Memory B cell (primary cell): ENCODE results near the gene ICA1L.
"Not testable (repeated sequence)": the region's sequence is repeated elsewhere in the genome, so short reads cannot be mapped to it uniquely, and the experiment has no call there.

Experiments used
- ATAC-seq: fragments of 150-1000 bp; cut with Tn5 transposase; 2 replicates; pipeline ENCODE4 v1.10.0; 2021; ENCODE audit warnings: low read depth, mild to moderate bottlenecking, moderate library complexity
- DNase-seq, 2 donors: peaks; one replicate each; pipeline ENCODE4 v3.0.0; 2022; ENCODE audit warnings: low spot score in 2 of 2
- H3K27ac Mint-ChIP-seq: one replicate; pipeline ENCODE4 v1.8.0; 2022; ENCODE audit warnings: mild to moderate bottlenecking, moderate library complexity, mixed read lengths
- H3K27me3 Mint-ChIP-seq: one replicate; pipeline ENCODE4 v1.8.0; 2022; ENCODE audit warnings: mixed read lengths
- H3K36me3 Mint-ChIP-seq: one replicate; pipeline ENCODE4 v1.8.0; 2022; ENCODE audit warnings: mild to moderate bottlenecking, mixed read lengths
- H3K4me1 Mint-ChIP-seq: one replicate; pipeline ENCODE4 v1.8.0; 2022; ENCODE audit warnings: mixed read lengths
- H3K4me3 Mint-ChIP-seq: one replicate; pipeline ENCODE4 v1.8.0; 2022; ENCODE audit warnings: mild to moderate bottlenecking, moderate library complexity, mixed read lengths
- H3K9me3 Mint-ChIP-seq: one replicate; pipeline ENCODE4 v1.8.0; 2022; ENCODE audit warnings: mixed read lengths

The ICA1L gene

DNA sequence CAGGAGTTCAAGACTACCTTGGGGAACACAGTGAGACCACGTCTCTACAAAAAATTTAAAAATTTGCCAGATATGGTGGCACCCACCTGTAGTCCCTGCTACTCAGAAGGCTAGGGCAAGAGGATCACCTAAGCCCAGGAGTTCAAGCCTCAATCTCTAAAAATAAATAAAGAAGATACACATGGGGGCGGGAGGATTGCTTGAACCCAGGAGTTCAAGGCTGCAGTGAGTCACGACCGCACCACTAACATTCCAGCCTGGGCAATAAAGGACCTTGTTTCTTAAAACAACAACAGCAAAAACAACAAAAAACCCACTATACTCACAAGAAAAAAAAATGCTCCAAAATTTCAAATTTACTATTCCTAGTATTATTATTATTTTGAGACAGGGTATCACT is 10.0 kb upstream of the ICA1L start:
- H3K27me3 Mint-ChIP-seq, result no peaks in the 10 kb centered on the region
- no peak overlapping the region for H3K4me3 Mint-ChIP-seq
- no peaks in the 10 kb centered on the region for H3K9me3 Mint-ChIP-seq
- no peak overlapping the region for H3K27ac Mint-ChIP-seq
- H3K4me1 Mint-ChIP-seq, result no peaks in the 10 kb centered on the region
- peaks cover 15% of the 10 kb centered on the region for H3K36me3 Mint-ChIP-seq
- ATAC-seq (no peak), DNase-seq (no peak)

DNA sequence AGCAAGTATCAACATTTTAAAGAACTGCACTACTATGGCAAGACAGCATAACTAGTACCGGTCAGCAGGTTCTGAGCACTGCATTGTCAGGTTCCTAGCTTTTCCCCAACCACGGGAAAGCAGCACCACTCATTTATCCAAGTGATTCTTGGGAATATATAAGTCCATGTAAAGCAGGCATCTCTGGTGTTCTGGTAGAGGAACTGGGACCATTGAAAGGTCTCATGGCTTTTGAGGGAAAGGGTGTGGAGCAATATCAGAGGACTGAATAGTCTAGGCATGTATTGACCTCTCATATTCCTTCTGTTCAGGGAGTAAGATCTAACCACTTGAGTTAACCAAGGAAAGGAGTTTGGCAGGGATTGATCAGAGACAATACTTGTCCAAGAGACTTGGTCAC is 6.1 kb upstream of the ICA1L start:
- no peak for ATAC-seq
- Mint-ChIP-seq H3K9me3 (no peaks in the 10 kb centered on the region), H3K4me1 (peaks cover 2% of the 10 kb centered on the region), H3K4me3 (no peak overlapping the region), H3K36me3 (peaks cover 4% of the 10 kb centered on the region), H3K27me3 (no peaks in the 10 kb centered on the region), H3K27ac (no peak overlapping the region)
- DNase-seq, result no peak

DNA sequence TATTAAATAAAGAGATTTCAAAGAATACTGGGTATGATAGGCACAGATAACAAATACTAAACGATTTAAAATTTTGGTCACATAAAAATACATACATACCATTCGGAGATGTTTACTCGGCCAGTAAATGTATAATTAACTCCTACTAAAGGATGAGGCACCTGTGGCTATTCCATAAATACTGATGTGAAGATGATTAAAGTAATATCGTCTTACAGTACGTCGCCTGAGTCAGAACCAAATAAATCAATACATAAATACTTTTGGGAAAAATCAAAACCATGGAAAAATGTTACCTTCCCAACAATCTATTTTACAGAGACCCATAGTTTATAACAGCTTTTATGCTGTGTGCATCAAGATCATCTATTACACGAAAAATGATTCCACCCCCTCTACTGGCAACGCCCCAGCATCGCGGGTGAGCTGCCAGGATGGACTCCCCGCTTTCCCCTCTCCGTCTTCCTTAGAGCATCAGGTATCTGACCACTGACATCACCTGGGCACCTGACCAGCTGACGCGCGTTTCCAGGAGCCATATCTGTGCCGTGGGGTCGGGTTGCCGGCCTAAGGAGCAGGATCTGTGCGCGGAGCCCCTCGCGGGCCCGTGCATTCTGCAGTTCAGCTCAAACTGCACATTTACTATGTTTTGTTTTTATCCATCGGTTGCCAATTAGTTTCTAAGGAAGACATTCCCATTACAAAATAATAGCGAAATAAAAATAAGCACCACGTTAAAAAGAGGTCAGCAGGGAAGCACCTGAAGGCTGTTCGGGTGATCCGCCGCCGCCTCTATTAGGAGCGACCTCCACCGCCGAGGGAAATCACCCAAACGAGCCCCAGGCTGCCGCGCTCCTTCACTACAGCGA is 901 bp downstream of the ICA1L start:
- ATAC-seq (peak; percentile 85), DNase-seq (peak; percentile 52 to 56)
- H3K4me1 Mint-ChIP-seq, result peaks cover 5% of the 10 kb centered on the region
- H3K27ac Mint-ChIP-seq, result peak overlapping the region; percentile 73
- H3K9me3 Mint-ChIP-seq, result no peaks in the 10 kb centered on the region
- H3K4me3 Mint-ChIP-seq, result peak overlapping the region; percentile 88
- no peaks in the 10 kb centered on the region for H3K27me3 Mint-ChIP-seq
- no peaks in the 10 kb centered on the region for H3K36me3 Mint-ChIP-seq

DNA sequence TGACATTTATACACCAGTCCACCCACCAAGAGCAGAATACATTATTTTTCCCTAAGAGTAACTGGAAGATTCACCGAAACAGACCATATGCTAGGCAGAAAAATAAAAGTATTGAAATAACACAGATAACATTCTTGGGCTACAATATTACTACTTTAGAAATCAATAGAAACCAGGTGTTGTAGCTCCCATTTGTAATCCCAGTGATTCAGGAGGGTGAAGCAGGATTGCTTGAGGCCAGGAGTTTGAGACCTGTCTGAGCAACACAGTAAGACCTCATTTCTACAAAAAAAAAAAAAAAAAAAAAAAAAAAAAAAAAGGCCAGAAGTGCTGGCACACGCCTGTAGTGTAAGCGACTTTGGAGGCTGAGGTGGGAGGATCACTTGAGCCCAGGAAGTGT is 9.6 kb downstream of the ICA1L start:
- Mint-ChIP-seq H3K27ac (no peak overlapping the region), H3K4me1 (no peaks in the 10 kb centered on the region), H3K4me3 (no peak overlapping the region), H3K27me3 (no peaks in the 10 kb centered on the region), H3K36me3 (no peaks in the 10 kb centered on the region), H3K9me3 (no peaks in the 10 kb centered on the region)
- ATAC-seq (no peak), DNase-seq (no peak)

DNA sequence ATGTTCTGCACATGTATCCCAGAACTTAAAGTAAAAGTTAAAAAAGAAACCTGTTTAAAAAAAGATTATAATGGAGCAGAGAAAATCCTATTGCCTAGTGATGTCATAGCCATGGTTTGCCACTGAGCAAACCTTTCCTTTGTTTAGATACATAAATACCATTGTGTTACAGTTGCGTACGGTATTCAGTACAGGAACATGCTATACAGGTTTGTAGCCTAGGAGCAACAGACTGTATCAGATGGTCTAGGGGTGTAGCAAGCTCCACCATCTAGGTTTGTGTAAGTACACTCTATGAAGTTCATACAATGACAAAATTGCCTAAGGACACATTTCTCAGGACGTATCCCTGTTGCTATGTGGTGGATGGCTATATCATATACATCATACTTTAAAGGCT is 13.0 kb downstream of the ICA1L start:
- no peak for DNase-seq
- Mint-ChIP-seq H3K4me1 (no peaks in the 10 kb centered on the region), H3K36me3 (peaks cover 2% of the 10 kb centered on the region), H3K9me3 (no peaks in the 10 kb centered on the region), H3K4me3 (no peak overlapping the region), H3K27ac (no peak overlapping the region), H3K27me3 (no peaks in the 10 kb centered on the region)
- ATAC-seq, result no peak

DNA sequence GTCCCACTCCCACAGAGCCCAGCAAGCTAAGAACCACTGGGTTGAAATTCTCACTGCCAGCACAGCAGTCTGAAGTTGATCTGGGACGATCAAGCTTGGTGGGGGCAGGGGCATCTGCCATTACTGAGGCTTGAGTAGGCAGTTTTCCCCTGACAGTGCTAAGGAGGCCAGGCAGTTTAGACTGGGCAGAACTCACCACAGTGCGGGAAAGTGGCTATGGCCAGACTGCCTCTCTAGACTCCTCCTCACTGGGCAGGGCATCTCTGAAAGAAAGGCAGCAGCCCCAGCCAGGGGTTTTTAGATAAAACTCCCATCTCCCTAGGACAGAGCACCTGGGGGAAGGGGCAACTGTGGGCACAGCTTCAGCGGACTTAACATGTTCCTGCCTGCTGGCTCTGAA is 22.2 kb downstream of the ICA1L start:
- H3K9me3 Mint-ChIP-seq, H3K4me1 Mint-ChIP-seq, H3K4me3 Mint-ChIP-seq, ATAC-seq, H3K27ac Mint-ChIP-seq, H3K36me3 Mint-ChIP-seq, DNase-seq, H3K27me3 Mint-ChIP-seq: not testable (repeated sequence)

DNA sequence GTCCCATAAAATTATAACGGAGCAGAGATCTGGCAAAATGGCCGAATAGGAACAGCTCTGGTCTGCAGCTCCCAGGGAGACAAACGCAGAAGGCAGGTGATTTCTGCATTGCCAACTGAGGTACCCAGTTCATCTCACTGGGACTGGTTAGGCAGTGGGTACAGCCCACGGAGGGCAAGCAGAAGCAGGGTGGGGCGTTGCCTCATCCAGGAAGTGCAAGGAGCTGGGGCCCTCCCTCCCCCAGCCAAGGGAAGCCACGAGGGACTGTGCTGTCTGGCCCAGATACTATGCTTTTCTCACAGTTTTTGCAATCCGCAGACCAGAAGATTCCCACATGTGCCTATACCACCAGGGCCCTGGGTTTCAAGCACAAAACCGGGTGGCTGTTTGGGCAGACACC is 22.8 kb downstream of the ICA1L start:
- H3K4me3 Mint-ChIP-seq, result peak overlapping the region; percentile 58
- H3K27me3 Mint-ChIP-seq, result no peaks in the 10 kb centered on the region
- H3K9me3 Mint-ChIP-seq, result no peaks in the 10 kb centered on the region
- peaks cover 6% of the 10 kb centered on the region for H3K4me1 Mint-ChIP-seq
- H3K27ac Mint-ChIP-seq, result no peak overlapping the region
- ATAC-seq (peak; percentile 50), DNase-seq (no peak)
- H3K36me3 Mint-ChIP-seq, result peaks cover 2% of the 10 kb centered on the region

DNA sequence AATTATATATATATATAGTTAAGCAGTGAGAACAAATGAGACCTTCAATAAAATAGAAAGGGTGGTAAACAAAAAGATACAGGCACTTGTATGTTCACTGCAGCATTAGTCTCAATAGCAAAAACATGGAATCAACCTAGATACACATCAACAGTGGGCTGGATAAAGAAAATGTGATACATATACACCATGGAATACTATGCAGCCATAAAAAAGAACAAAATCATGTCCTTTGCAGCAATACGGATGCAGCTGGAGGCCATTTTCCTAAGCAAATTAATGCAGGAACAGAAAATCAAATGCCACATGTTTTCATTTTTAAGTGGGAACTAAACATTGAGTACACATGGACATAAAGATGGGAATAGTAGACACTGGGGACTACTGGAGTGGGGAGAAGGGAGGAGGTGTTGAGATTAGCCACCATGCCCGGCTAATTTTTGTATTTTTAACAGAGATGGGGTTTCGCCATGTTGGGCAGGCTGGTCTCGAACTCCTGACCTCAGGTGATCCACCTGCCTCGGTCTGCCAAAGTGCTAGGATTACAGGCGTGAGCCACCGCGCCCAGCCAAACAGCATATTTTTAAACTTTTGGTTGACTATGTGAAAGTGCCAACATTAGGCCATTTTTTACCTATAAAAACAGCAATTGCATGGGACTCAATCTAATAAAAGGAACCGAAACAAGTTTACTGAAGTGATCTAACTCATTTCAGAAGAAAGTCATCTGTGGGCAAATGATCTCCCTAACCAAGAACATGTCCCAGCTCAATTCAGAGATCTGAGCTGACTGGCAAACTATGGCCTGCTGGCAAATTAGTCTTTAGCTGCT is 23.7 kb downstream of the ICA1L start:
- Mint-ChIP-seq H3K9me3 (peaks cover 2% of the 10 kb centered on the region), H3K36me3 (peaks cover 5% of the 10 kb centered on the region), H3K4me1 (peaks cover 6% of the 10 kb centered on the region), H3K4me3 (no peak overlapping the region), H3K27me3 (no peaks in the 10 kb centered on the region), H3K27ac (peak overlapping the region; percentile 51)
- ATAC-seq, result peak; percentile 95
- DNase-seq, result peak in 1 of 2 donors; percentile 5

DNA sequence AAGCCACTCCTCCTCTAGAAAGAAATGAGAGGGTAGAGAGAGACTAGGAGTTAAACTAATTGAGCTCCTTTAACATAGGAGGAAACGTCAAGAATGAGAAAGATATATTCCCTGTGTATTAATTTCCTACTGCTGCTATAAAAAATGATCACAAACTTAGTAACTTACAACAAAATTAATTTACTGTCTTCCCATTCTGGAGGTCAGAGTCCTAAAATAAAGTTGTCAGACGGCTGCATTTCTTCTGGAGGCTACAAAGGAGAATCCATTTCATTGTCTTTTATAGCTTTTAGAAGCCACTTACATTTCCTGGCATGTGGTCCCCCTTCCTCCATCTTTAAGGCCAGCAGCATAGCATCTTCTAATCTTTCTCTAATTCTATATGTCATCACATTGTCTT is 26.9 kb downstream of the ICA1L start:
- H3K27ac Mint-ChIP-seq, result no peak overlapping the region
- H3K36me3 Mint-ChIP-seq, result peaks cover 7% of the 10 kb centered on the region
- no peak for ATAC-seq
- H3K4me3 Mint-ChIP-seq, result no peak overlapping the region
- no peaks in the 10 kb centered on the region for H3K27me3 Mint-ChIP-seq
- peaks cover 6% of the 10 kb centered on the region for H3K9me3 Mint-ChIP-seq
- peaks cover 4% of the 10 kb centered on the region for H3K4me1 Mint-ChIP-seq
- DNase-seq, result no peak

DNA sequence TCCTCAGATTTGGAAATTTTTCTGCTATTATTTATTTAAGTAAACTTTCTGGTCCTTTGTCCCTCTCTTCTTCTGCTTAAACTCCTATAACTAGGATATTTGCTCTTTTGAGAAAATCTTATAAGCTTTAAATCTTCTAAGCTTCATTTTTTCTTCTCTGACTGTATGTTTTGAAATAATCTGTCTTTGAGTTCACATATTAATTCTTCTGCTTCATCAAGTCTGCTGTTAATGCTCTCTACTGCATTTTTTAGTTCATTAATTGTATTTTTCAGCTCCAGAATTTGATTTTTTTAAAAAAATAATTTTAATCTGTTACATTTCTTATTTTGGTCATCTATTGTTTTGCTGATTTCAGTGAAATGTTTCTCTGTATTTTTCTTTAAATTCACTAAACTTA is 28.9 kb downstream of the ICA1L start:
- DNase-seq (no peak), ATAC-seq (no peak)
- Mint-ChIP-seq H3K4me1 (no peaks in the 10 kb centered on the region), H3K27me3 (no peaks in the 10 kb centered on the region), H3K27ac (no peak overlapping the region), H3K9me3 (peaks cover 6% of the 10 kb centered on the region), H3K4me3 (no peak overlapping the region), H3K36me3 (peaks cover 7% of the 10 kb centered on the region)

DNA sequence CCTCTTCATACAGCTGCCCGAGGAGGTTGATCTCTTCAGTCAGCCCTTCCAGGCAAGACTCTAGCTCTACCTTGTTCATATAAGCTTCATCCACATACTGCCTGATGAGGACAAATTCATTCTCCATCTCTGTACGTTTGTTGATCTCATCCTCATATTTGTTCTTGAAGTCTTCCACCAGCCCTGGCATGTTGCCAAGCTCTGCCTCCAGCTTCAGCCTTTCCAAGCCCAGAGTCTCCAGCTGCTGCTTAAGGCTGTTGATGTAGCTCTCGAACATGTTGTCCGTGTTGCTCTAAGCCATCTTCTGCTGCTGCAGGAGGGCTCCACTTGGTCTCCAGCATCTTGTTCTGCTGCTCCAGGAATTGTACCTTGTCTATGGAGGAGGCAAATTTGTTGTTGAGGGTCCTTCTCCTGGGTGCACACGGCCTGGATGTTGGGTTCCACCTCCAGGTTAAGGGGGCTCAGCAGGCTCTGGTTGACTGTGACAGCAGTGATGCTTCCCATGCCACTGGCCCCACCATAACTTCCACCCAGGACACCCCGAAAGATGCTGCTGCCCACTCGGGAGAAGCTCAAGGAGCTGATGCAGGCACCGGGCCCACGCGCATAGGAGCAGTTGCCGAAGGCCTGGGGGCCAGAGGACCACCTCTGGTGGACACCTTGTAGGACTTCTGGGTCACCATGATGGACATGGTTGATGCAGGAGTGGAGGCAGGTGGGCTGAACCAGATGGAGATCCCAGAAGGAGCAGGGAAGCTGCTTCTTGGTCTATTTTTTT is 30.3 kb downstream of the ICA1L start:
- Mint-ChIP-seq H3K36me3 (peaks cover 7% of the 10 kb centered on the region), H3K27me3 (no peaks in the 10 kb centered on the region), H3K27ac (no peak overlapping the region), H3K4me3 (no peak overlapping the region), H3K9me3 (peaks cover 6% of the 10 kb centered on the region), H3K4me1 (no peaks in the 10 kb centered on the region)
- ATAC-seq (no peak), DNase-seq (no peak)

DNA sequence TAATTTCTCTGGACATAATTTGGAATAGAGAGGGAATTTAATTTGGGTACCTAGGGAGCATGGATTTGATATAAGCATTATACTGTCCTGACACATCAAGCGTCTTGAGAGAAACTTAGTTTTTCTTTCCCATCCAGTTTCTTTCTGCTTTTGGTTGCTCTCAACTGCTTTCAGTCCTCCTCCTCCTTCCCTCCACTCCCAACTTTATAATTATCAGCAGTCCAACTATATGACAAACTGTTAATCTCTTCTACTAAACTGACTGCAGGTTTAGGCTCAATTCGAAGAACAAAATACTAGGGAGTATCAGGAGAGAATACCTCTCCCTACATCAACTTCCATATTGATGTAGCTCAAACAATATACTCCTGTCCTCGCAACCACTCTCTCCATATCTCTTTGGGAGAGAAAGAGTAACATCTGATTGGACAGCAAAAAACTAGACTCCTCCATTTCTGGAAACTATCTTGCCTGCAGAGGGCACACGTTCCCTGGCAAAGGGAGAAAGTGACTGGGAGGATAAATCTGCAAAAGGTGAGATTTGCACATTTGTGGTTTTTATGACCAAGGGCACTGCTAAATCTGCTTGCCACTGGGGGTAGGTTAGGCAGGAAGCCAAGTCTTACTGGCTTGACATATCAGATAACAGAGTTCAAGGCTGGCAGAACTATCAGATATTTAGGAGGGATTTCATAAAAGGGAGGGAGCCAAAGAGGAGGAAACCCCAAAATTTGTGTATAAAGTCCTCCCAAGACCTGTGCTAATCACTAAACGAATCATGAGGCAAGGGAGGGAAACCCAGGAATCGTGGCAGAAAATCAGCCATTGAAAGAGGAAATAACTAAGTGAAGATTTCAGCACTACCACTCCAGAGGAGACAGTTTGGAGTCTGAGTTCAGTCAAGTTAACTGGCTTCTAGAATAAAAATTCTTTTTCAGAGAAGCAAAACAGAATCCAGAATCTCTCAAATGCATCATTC is 40.0 kb downstream of the ICA1L start:
- no peaks in the 10 kb centered on the region for H3K36me3 Mint-ChIP-seq
- no peak overlapping the region for H3K27ac Mint-ChIP-seq
- H3K4me1 Mint-ChIP-seq, result peaks cover 8% of the 10 kb centered on the region

DNA sequence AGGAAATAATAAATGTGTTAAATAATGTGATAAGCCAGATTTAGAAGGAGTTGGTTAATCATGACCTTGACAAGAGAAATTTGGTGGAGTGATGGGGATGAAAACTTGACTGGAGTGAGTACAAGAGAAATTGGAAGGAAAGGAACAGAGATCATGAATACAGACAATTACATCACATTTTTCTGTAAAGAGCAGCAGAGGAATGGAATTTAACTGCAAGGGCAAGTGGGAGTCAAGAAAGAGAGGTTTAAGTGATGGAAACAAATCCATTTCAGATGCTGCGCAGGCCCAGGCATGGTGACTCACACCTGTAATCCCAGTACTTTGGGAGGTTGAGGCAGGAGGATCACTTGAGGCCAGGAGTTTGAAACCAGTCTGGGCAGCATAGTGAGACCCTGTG is 46.7 kb downstream of the ICA1L start:
- H3K9me3 Mint-ChIP-seq, result no peaks in the 10 kb centered on the region
- H3K4me3 Mint-ChIP-seq, result no peak overlapping the region
- H3K36me3 Mint-ChIP-seq, result peaks cover 5% of the 10 kb centered on the region
- no peak for DNase-seq
- H3K4me1 Mint-ChIP-seq, result no peaks in the 10 kb centered on the region
- no peak overlapping the region for H3K27ac Mint-ChIP-seq
- H3K27me3 Mint-ChIP-seq, result no peaks in the 10 kb centered on the region
- no peak for ATAC-seq

More for the DNA sequence above, 40.0 kb downstream of the ICA1L start:
- no peak overlapping the region for H3K4me3 Mint-ChIP-seq
- ATAC-seq (peak; percentile 67), DNase-seq (peak in 1 of 2 donors; percentile 41)
- H3K9me3 Mint-ChIP-seq, result no peaks in the 10 kb centered on the region
- no peaks in the 10 kb centered on the region for H3K27me3 Mint-ChIP-seq
